Colonic mucosa (tissue), 4 donors: ENCODE data around the gene IGDCC3. TPM values are rescaled to one million over a fixed set of nuclear protein-coding genes. Genes with fewer than 3 reads are reported as not detected.

ENCODE experiments used
- DNase-seq: peaks from one replicate; pipeline ENCODE4 v3.0.0-alpha.2; 2020
- H3K27ac ChIP-seq: fragments of 200-600 bp; one replicate; pipeline ENCODE4 v1.8.0; 2021
- H3K27me3 ChIP-seq: fragments of 200-600 bp; one replicate; pipeline ENCODE4 v1.8.0; 2021
- H3K36me3 ChIP-seq: fragments of 200-600 bp; one replicate; pipeline ENCODE4 v1.8.0; 2021
- H3K4me1 ChIP-seq: fragments of 200-600 bp; one replicate; pipeline ENCODE4 v1.8.0; 2021; ENCODE audit warnings: mild to moderate bottlenecking
- H3K4me3 ChIP-seq: fragments of 200-600 bp; one replicate; pipeline ENCODE4 v1.8.0; 2021
- H3K9ac ChIP-seq, 2 donors: one replicate each; pipeline ENCODE4 v1.7.0; 2013; ENCODE audit warnings: control low read depth in 2 of 2, low read depth in 2 of 2, low read length in 2 of 2
- H3K9me3 ChIP-seq: fragments of 200-600 bp; one replicate; pipeline ENCODE4 v1.8.0; 2021
- CTCF ChIP-seq: fragments of 200-600 bp; IDR thresholded peaks from one replicate; pipeline ENCODE4 v1.8.0; 2022; ENCODE audit warnings: antibody characterized with exemption, mild to moderate bottlenecking
- intact Hi-C: fragments of 100-400 bp; cut with DNase I; formaldehyde crosslinking; loops from one replicate; pipeline ENCODE4 v1.14.1; 2022
- total RNA-seq, 2 donors: library from RNA; stranded (reverse); fragmentation: NEBNext Ultra II Directional in 1 of 2; extraction: Animal tissue kit (Norgen Biotek cat#: 25700) in 1 of 2; gene quantifications; one replicate each; pipeline ENCODE4 v1.2.1, GENCODE V29; 2021
- donor health status: healthy.
- donor health status: DM: no; HTN: no; CAD: no.
- donor health status: DM: no; HTN: no; CAD: no.

Gene IGDCC3
- total RNA-seq = under 1 TPM in 1 of 2 donors, not detected in 1; 0.12 TPM

GRCh38 chr15:65377976-65378366, at the start of gene IGDCC3:
IGDCC3 (minus strand) TSS chr15:65378002; CDS start chr15:65377788, 214 bp downstream.
- peaks cover 42% of the 10 kb centered on the region for H3K27me3 ChIP-seq
- DNase-seq = no peak
- H3K4me1 ChIP-seq = peaks cover 3% of the 10 kb centered on the region
- peak within 1 kb of the TSS; percentile 38 for H3K4me3 ChIP-seq
- H3K9ac ChIP-seq = peak within 1 kb of the TSS in 1 of 2 donors; percentile 4
- intact Hi-C loops = no loop called here
- H3K9me3 ChIP-seq = no peaks in the 10 kb centered on the region
- TF ChIP-seq CTCF = no peak
- no peak within 1 kb of the TSS for H3K27ac ChIP-seq
- no peaks in the 10 kb centered on the region for H3K36me3 ChIP-seq

GRCh38 chr15:65426216-65426853, 48.5 kb upstream of the IGDCC3 start:
- H3K9me3 ChIP-seq = no peaks in the 10 kb centered on the region
- intact Hi-C loops = no loop called here
- no peaks in the 10 kb centered on the region for H3K4me1 ChIP-seq
- H3K9ac ChIP-seq = no peak overlapping the region
- H3K36me3 ChIP-seq = no peaks in the 10 kb centered on the region
- TF ChIP-seq CTCF = no peak
- no peak overlapping the region for H3K27ac ChIP-seq
- DNase-seq = no peak
- peaks cover 12% of the 10 kb centered on the region for H3K27me3 ChIP-seq
- H3K4me3 ChIP-seq = no peak overlapping the region

- intact Hi-C loops = no loop called here
- peaks cover 20% of the 10 kb centered on the region for H3K27me3 ChIP-seq
- H3K9me3 ChIP-seq = no peaks in the 10 kb centered on the region
- H3K27ac ChIP-seq = no peak overlapping the region
- H3K4me1 ChIP-seq = no peaks in the 10 kb centered on the region
- DNase-seq = no peak
- no peak for TF ChIP-seq CTCF
- H3K9ac ChIP-seq = no peak overlapping the region
- H3K36me3 ChIP-seq = no peaks in the 10 kb centered on the region
- H3K4me3 ChIP-seq = no peak overlapping the region
Measured at GRCh38 chr15:65424683-65425082, 46.9 kb upstream of the IGDCC3 start.

GRCh38 chr15:65423976-65424679, 46.3 kb upstream of the IGDCC3 start:
- no peak for TF ChIP-seq CTCF
- peaks cover 20% of the 10 kb centered on the region for H3K27me3 ChIP-seq
- no peak overlapping the region for H3K4me3 ChIP-seq
- DNase-seq = no peak
- no peaks in the 10 kb centered on the region for H3K9me3 ChIP-seq
- H3K36me3 ChIP-seq = no peaks in the 10 kb centered on the region
- no peaks in the 10 kb centered on the region for H3K4me1 ChIP-seq
- H3K27ac ChIP-seq = no peak overlapping the region
- intact Hi-C loops = no loop called here
- H3K9ac ChIP-seq = no peak overlapping the region

- no peaks in the 10 kb centered on the region for H3K4me1 ChIP-seq
- no peak for TF ChIP-seq CTCF
- no peak for DNase-seq
- H3K27me3 ChIP-seq = peaks cover 20% of the 10 kb centered on the region
- no peaks in the 10 kb centered on the region for H3K36me3 ChIP-seq
- peak overlapping the region; percentile 17 for H3K27ac ChIP-seq
- no peak overlapping the region for H3K9ac ChIP-seq
- intact Hi-C loops = no loop called here
- H3K9me3 ChIP-seq = no peaks in the 10 kb centered on the region
- no peak overlapping the region for H3K4me3 ChIP-seq
Measured at GRCh38 chr15:65423150-65423975, 45.6 kb upstream of the IGDCC3 start.
